ENCODE measurements around the gene SYVN1. TPM values are rescaled to one million over a fixed set of nuclear protein-coding genes. Genes with fewer than 3 reads are reported as not detected.
A peak's percentile ranks its signal among the peaks of the same experiment; 100 is the strongest.

SYVN1 gene
- total and polyA plus RNA-seq, 11 donors, result 13.9 to 65.8 (median 28.2) TPM

GRCh38 chr11:65132238-65132987 lies 1.9 kb downstream of the SYVN1 start:
- Histone ChIP-seq H3K27ac (no peak overlapping the region), H3K4me3 (peak overlapping the region in 4 of 12 donors; percentile 89 to 98 (median 94)), H3K36me3 (peaks cover 0 to 57% (median 55%) of the 10 kb centered on the region in 9 donors), H3K4me1 (peaks cover 0 to 34% (median 26%) of the 10 kb centered on the region in 12 donors), H3K9me3 (no peaks in the 10 kb centered on the region), H3K27me3 (no peaks in the 10 kb centered on the region)
- ATAC-seq (no peak), DNase-seq (peak in 2 of 5 donors; percentile 6 to 18)
- 66 to 80% (median 72%) methylated on average over 6 to 10 of the region's 10 CpGs for whole genome bisulfite sequencing, 4 donors
- no peak for TF ChIP-seq CTCF (IDR thresholded peaks at IDR 0.05)
- no peak for TF ChIP-seq POLR2A (IDR thresholded peaks at IDR 0.05)
- intact Hi-C loops (cut with DNase I), result no loop called here

GRCh38 chr11:65131895-65132237 lies 2.5 kb downstream of the SYVN1 start:
- H3K4me1 ChIP-seq, result peaks cover 0 to 34% (median 26%) of the 10 kb centered on the region in 12 donors
- H3K27me3 ChIP-seq, result no peaks in the 10 kb centered on the region
- TF ChIP-seq CTCF (IDR thresholded peaks at IDR 0.05), result no peak
- TF ChIP-seq POLR2A (IDR thresholded peaks at IDR 0.05), result no peak
- WGBS, 4 donors, result 83 to 89% (median 85%) methylated on average over 5 to 6 of the region's 6 CpGs
- H3K9me3 ChIP-seq, result no peaks in the 10 kb centered on the region
- ATAC-seq (no peak), DNase-seq (no peak)
- intact Hi-C loops (cut with DNase I), result no loop called here
- peaks cover 0 to 63% (median 60%) of the 10 kb centered on the region in 9 donors for H3K36me3 ChIP-seq
- no peak overlapping the region for H3K27ac ChIP-seq
- H3K4me3 ChIP-seq, result no peak overlapping the region

GRCh38 chr11:65131417-65131776 lies 2.9 kb downstream of the SYVN1 start:
- Histone ChIP-seq H3K27me3 (no peaks in the 10 kb centered on the region), H3K9me3 (no peaks in the 10 kb centered on the region), H3K27ac (no peak overlapping the region), H3K4me1 (peaks cover 0 to 34% (median 26%) of the 10 kb centered on the region in 12 donors), H3K4me3 (no peak overlapping the region), H3K36me3 (peaks cover 0 to 67% (median 65%) of the 10 kb centered on the region in 9 donors)
- 70 to 90% (median 83%) methylated on average over 2 to 3 of the region's 3 CpGs for WGBS, 4 donors
- no peak for DNase-seq
- TF ChIP-seq CTCF (IDR thresholded peaks at IDR 0.05), result no peak
- TF ChIP-seq POLR2A (IDR thresholded peaks at IDR 0.05), result no peak
- ATAC-seq, result no peak
- intact Hi-C loops (cut with DNase I), result no loop called here

GRCh38 chr11:65130631-65131416 lies 3.5 kb downstream of the SYVN1 start:
- H3K4me1 ChIP-seq, result peaks cover 0 to 30% (median 24%) of the 10 kb centered on the region in 12 donors
- H3K9me3 ChIP-seq, result no peaks in the 10 kb centered on the region
- DNase-seq (no peak), ATAC-seq (no peak)
- 83 to 89% (median 85%) methylated on average over 16 to 19 of the region's 19 CpGs for WGBS, 4 donors
- no peak overlapping the region for H3K27ac ChIP-seq
- H3K36me3 ChIP-seq, result peaks cover 0 to 73% (median 71%) of the 10 kb centered on the region in 9 donors
- H3K27me3 ChIP-seq, result no peaks in the 10 kb centered on the region
- TF ChIP-seq POLR2A (IDR thresholded peaks at IDR 0.05) (no peak), CTCF (IDR thresholded peaks at IDR 0.05) (no peak)
- H3K4me3 ChIP-seq, result no peak overlapping the region
- intact Hi-C loops (cut with DNase I), result no loop called here

All from heart left ventricle (tissue), 16 donors.